Measurements from ENCODE around the gene CRISPLD2.

CRISPLD2 gene

GRCh38 chr16:84918006-84918909, 98.5 kb downstream of the CRISPLD2 start:
- DNase-seq, result no peak

- no peak for DNase-seq
Observed at GRCh38 chr16:84919269-84919668, 99.5 kb downstream of the CRISPLD2 start.

DNA sequence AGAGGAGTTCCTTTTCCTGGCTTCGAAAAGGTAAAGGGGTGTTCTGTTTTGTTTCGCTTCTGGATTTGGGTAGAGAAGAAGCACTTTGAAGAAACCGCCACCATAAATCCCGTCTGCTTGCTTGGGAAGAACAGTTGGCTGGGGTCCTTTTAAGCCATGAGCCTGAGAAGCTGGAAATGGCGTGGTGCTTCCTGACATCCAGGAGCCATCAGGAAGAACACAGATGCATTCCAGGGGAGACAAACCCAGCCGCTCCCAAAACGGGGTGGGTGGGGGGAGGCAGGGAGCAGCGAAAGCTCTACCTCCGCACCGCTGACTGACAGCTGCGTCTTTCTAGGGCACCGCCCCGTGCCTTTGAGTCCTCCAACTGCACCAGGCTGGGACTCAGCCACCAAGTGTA, 99.9 kb downstream of the CRISPLD2 start:
- no peak for DNase-seq

DNA sequence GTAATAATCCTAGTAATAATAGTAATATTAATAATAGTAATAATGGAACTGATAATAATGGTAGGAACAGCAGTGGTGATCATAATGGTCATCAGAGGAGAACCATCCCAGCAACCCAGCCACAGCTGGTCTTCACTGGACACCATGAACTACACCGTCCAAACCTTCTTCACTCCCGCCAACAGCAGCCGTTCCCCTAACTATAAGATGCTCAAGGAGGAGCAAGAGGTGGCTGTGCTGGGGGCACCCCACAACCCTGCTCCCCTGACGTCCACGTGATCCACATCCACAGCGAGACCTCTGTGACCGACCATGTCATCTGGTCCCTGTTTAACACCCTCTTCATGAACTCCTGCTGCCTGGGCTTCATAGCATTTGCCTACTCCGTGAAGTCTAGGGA, 100.5 kb downstream of the CRISPLD2 start:
- DNase-seq, result no peak

- no peak for DNase-seq
Observed at GRCh38 chr16:84922351-84923120, 102.8 kb downstream of the CRISPLD2 start.

DNA sequence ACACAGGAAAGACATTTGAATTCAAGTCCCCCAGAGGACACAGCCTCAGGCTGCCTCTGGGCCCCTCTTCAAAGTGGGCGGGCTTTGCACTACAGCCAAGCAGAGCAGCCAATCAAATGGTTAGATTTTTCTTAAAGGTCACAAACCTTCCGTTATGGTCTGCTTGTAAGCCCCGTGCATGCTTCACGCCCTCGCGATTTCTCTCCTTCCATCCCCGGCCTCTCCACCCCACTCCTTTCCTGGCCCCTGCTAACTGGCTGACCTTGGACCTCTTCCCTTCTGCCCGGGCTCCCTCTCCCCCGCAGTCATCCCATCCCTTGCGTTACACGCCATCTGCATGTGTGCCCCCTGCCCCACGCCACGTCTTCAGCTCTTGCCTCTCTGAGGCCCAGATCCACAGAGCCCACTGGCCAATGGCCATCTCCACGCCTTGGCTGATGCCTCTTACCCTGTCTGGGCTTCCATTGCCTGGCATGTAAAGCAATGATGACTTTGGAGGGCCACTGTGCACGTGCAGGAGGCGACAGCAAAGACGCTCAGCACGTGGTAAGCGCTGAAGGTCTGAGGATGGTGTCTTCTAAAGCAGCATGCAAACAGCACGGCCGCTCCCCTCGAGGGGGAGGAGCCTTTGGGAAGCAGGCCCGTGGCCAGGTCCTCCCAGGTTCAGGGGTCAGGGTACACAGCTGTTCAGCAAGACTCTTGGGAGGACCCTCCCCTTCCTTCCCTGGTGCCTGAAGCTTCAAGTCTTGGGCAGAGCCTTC, 104.7 kb downstream of the CRISPLD2 start:
- no peak for DNase-seq

DNA sequence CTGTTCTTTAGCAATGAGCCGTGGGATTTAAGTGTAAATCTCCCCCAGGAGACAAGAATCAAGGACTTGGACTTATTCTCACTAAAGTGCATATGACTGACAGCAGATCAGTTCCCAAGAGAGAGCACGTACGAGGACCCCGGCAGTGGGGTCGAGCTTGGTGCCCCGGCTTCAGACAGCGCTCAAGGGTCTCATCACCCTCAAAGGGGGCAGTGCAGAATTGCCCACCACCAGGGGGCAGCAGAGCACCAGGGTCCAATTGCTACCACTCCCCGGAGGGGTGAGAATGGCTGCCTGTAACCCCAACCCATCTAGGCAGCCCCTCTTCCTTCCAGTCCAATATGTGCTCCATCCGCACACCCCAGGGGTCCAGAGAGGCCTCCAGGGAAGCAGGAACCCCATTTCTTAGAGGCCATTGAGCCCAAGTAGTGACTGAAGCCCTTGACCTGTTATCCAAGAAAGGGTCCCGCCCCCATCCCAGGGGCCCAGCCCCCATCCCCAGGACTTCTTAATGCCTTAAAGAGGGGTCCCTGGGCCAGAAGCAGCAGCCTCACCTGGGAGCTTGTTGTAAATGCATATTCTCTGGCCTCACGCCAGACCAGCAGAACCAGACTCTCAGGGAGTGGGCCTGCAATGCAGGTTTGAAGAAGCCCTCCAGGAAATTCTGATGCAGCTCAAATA, 105.4 kb downstream of the CRISPLD2 start:
- DNase-seq, result peak; percentile 51 to 58

- no peak for DNase-seq
Observed at GRCh38 chr16:84925773-84926372, 106.1 kb downstream of the CRISPLD2 start.

DNA sequence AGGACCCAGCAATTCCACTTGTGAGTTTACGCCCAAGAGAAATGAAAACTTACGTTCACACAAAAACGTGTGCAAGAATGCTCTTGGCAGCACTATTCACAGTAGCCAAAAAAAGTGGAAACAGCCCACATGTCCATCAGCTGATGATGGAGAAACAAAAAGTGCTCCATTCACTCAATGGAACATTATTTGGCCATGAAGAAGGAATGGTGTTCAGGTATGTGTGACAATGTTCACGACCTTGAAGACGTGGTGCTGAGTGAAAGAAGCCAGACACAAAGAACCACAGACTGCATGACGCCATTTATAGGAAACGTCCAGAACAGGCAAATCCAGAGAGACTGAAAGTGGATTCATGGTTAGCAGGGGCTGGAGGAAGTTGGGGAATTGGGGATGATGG, 106.7 kb downstream of the CRISPLD2 start:
- no peak for DNase-seq

DNA sequence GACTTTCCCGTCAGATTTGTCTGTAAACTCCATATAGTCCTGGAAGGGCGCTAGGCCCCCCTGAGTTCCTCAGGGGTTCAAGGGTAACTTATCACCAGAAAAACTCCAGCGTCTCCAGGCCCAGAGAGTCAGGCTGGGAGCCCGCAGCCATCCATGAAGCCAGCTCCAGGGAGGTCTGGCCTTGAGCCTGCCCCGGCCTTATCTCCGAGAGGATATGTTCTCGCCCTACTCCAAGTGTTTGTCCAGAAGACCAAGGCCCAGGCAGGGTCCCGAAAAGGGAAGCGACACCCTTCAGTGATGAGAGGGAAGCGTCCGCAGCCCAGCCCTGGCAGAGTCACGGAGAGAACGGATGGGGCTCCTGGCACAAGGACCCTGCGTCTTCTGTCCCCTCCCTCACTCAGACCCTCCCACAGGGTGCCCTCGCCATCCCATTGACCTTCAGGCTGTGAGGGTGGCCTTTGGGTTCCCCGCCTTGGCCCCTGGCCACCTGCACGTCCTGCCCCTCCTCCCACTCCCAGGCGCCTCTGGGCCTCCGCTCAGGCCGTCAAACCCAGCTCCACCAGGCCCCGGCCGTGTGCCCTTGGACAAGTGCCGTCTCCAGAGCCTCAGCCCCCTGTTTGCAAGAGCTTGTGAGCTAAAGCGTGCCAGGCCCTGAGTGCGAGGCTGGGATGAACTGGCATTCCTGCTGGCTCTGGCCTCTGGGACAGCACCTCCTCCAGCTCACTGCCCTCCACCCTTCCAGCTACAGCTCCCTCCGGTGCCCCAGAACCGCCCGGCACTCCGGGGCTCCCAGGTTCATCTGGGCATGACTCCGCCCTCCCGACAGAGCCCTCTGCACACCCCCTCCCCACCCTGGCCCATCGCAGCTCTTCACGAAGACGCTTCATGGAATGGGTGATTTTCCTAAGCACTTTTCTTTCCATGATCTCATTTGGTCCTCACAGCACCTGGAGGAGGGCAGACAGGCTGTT, 108.1 kb downstream of the CRISPLD2 start:
- no peak for DNase-seq

DNA sequence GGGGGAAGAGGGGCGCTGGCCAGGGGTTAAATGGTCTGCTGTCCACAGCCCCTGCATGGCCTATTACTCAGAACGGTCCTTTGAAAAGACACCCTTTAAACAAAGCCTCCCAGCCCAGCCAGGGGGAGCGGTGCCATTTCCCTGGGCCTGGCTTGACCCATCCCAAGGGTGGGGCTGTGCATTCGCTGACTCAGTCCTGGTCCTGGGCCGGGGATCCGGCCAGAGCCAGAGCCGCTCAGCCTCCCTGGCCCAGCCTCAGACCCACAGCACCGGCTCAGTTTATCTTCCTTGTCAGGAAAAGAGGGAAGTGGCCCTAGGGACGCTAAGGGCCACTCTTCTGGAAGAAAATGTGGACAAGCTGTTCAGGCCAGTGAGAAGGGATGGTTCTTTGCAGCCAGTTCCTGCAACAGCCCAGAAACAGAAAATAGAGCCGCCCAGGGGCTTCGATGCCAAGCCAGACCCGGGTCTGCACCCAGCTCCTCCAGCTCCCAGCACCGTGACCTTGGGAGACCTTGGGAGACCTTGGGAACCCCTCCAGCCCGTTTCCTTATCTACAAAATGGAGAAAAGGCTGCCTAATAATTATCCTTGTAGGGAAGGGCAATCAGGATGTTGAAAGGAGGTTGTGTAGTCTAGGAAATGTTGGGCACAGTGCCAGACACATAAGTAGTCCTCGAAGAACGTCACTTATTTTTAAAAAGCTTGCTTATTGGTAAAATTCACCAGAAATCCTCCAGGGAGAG, 109.1 kb downstream of the CRISPLD2 start:
- DNase-seq, result no peak

DNA sequence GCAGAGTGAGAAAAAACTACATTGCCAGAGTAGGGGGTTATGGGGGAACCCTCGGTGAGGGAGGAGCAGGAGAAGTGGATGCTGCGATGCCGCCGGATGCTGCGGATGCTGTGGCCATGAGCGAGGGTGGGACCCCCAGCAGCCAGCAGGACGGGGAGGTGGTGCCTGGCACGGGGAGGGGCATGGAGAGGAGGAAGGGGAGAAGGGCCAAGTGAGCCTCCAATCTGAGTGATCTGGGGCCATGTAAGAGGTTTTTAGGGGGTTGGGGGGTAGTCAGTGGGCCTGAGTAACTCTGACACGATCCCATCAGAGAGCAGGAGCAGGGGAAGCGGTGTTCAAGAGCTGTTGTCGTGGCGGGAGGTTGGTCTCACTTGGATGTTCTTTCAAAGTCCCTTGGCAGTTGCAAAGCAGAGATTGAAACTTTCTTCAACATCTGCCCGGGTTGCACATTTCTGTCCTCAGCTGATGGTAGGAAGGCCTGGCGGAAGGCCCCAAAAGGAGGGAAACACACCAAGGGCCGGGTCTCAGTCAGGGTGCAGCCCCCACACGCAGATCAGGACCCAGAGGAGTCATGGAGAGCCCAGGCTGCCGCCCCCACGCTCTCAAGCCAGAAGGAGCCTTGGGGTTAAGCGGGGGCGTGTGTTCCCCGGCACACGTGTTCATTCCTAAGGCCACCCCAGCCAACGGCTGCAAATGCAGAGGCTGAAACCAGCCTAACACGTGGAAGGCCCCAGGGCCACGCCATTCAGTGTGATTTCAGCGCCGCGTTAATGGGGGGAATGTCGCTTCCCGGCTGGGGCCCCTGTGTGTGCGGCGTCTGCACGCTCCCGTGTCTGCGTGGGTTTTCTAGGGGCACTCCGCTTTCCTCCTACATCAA, 109.9 kb downstream of the CRISPLD2 start:
- DNase-seq, result no peak

- DNase-seq, result no peak
Observed at GRCh38 chr16:84930298-84931106, 110.7 kb downstream of the CRISPLD2 start.

DNA sequence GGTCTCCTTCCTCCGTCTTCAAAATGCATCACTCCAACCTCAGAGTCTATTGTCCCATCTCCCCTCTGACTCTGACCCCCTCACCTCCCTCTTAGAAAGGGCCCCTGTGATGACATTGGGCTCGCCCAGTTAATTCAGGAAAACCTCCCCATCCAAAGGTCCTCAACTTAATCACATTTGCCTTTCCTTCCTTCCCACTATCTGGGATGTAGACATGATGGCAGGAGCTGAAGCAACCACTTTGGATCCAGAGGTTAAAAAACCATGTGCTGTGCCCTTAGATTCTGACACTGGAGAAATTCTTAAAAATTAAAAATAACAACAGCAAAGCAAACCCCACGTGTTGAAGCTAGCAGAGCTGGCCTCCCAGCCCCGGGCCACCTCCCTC, 111.3 kb downstream of the CRISPLD2 start:
- no peak for DNase-seq

DNA sequence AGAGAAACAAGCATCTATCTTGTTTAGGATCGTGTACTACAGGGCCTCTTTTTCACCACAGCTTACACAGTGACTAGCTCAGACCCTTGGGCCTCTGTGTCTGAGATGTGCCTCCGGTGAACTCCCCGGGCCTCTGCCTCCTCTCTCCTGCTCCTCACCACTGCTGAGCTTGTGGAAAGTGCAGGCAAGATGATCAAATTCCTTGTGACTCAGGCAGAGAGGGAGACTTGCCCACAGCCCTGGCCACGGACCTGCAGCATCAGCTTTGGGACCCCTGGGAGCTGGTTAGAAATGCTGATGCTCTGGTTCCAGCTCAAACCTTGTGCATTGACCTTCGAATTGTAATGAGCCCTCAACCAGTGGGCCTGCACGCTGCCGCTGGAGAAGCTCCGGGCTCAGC, 111.7 kb downstream of the CRISPLD2 start:
- DNase-seq, result no peak

- DNase-seq, result no peak
Observed at GRCh38 chr16:84932681-84933080, 112.9 kb downstream of the CRISPLD2 start.

DNA sequence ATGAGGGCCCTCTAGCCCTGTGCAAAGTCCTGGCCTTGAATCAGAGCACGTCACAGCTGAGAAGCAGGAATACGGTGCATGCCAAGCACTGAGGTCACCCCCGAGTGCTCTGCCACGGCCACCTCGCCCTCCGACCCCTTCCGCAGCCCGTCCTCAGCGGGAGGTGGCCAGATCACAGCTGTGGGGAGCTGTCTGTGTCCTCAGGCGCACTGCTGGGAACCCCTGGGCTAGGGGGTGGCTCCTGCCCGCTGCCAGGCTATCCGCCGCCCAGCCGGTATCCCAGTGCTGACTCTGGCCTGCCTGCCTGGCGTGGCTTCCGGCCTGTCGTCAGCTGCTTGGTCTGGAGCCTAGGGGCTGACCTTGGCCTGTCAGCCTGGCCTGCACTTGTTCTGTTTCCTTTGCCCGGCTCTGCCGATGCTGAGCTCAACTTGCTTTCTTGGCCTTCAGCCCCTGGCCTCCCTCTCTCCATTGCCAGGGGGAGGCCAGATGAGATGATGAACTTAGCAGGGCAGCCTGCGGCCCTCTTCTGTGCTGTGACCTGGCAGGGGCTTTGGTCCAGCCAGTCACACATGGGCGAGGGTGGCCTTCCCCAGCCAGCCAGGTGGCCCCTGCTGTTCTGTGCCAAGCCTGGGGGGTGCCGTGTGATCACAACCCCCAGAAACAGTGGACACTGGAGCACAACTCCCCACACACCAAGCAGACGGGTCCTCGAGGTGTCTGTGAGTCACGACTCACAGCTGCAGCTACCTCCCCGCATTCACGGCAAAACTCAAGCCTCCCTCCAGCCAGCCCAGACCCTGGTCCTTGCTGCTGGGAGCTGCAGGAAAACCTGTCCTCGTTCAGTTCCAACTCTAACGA, 114.2 kb downstream of the CRISPLD2 start:
- no peak for DNase-seq
